Myocyte (in vitro differentiated cells): ENCODE measurements around the gene TAX1BP3. TPM values are rescaled to one million over a fixed set of nuclear protein-coding genes. Genes with fewer than 3 reads are reported as not detected.
A peak's percentile ranks its signal among the peaks of the same experiment; 100 is the strongest.

ENCODE experiments used
- DNase-seq: peaks from one replicate; pipeline ENCODE4 v3.0.0-alpha.2; 2012; ENCODE audit warnings: low read depth
- total RNA-seq: library from RNA; depleted of rRNA; stranded (reverse); fragments of >200 nt; gene quantifications from 2 replicates; pipeline ENCODE4 v1.2.3, GENCODE V29; 2014

Gene TAX1BP3
- total RNA-seq, 1 donor from 2014 or later: 122 TPM

- DNase-seq: no peak
These were observed 20.5 kb upstream of the TAX1BP3 start for GRCh38 chr17:3688852-3689261.

- DNase-seq: no peak
These were observed 19.7 kb upstream of the TAX1BP3 start for GRCh38 chr17:3688027-3688553.

GRCh38 chr17:3685174-3685573, 16.8 kb upstream of the TAX1BP3 start:
- DNase-seq: no peak

- peak; percentile 52 for DNase-seq
These were observed 14.7 kb upstream of the TAX1BP3 start for GRCh38 chr17:3683054-3683511.

GRCh38 chr17:3682033-3682432, 13.7 kb upstream of the TAX1BP3 start:
- no peak for DNase-seq

- DNase-seq: no peak
These were observed 13.2 kb upstream of the TAX1BP3 start for GRCh38 chr17:3681565-3681964.

- no peak for DNase-seq
These were observed 12.7 kb upstream of the TAX1BP3 start for GRCh38 chr17:3681057-3681456.

- no peak for DNase-seq
These were observed 11.3 kb upstream of the TAX1BP3 start for GRCh38 chr17:3679531-3680126.

GRCh38 chr17:3678821-3679530, 10.6 kb upstream of the TAX1BP3 start:
- no peak for DNase-seq

GRCh38 chr17:3678095-3678820, 9.9 kb upstream of the TAX1BP3 start:
- DNase-seq: no peak

- no peak for DNase-seq
These were observed 7.5 kb upstream of the TAX1BP3 start for GRCh38 chr17:3675886-3676285.

- DNase-seq: no peak
These were observed 4.2 kb upstream of the TAX1BP3 start for GRCh38 chr17:3672571-3672970.

GRCh38 chr17:3669548-3669947, 1.2 kb upstream of the TAX1BP3 start:
- no peak for DNase-seq

- DNase-seq: no peak
These were observed 638 bp upstream of the TAX1BP3 start for GRCh38 chr17:3669085-3669347.

GRCh38 chr17:3667366-3668278, 756 bp downstream of the TAX1BP3 start:
- peak; percentile 86 for DNase-seq

GRCh38 chr17:3666516-3666915, 1.9 kb downstream of the TAX1BP3 start:
- no peak for DNase-seq

GRCh38 chr17:3665834-3666233, 2.5 kb downstream of the TAX1BP3 start:
- no peak for DNase-seq

GRCh38 chr17:3663102-3664011, 5.0 kb downstream of the TAX1BP3 start:
- no peak for DNase-seq

GRCh38 chr17:3660311-3660891, 8.0 kb downstream of the TAX1BP3 start:
- no peak for DNase-seq
